Amniotic epithelial cell (primary cell): ENCODE data around the gene SLC6A17.

ENCODE experiments used
- DNase-seq: peaks from one replicate; pipeline ENCODE4 v3.0.0-alpha.2; 2010; ENCODE audit warnings: low read depth

The SLC6A17 gene

DNA sequence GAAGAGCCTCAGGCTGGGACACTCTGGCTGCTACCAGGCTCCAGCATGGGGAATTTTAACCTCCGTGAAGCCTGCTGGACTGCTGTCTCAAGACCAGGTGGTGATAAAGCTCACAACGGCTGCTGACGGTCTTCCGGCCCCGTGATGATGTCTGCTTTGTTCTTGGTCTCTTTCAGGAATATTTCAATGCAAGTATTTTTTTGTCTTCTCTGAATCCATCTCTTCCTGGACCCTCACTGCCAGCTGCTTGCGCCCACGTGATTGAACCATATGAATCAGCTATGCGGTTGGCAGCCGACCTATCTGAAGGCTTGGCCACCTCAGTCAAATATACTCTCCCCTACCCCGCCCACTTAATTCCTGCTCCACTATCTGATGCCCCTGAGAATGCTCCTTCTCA lies 14.6 kb upstream of the SLC6A17 start:
- DNase-seq: no peak

DNA sequence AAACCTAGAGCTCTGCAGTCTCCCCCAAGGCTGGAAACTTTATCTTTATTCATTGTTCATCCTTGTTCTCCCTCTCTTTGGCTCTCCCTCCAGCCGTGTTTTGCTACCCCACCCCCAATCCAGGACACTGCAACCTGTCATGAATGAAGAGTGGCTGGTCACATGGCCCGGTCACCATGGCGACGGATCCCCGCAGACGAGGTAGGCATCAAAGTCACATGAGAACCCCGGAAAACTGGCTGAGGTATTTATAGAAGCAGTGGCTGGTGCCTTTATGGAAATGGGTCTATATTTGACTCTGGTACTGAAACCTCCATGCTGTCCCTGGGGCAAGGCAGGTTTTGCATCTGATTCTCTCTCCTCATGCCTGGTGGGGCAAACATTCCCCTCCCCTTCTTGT lies 13.4 kb upstream of the SLC6A17 start:
- DNase-seq: no peak

DNA sequence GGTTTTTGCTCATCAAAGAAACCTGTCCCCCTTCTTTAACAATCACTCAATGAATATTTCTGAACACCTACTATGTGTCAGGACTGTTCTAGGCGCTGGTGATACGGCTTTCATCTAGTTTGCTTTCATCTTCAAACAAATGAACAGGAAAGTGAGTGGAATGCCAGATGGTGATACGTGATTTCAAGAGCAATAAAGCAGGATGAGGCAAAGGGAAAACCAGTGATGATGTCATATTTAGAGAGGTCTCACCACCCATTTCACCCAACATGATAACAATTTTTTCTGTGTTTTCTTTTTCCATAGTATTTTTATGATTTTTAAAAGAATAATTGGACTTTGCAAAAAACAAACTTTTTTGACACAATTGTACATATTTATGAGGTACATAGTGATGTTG lies 11.3 kb upstream of the SLC6A17 start:
- no peak for DNase-seq

DNA sequence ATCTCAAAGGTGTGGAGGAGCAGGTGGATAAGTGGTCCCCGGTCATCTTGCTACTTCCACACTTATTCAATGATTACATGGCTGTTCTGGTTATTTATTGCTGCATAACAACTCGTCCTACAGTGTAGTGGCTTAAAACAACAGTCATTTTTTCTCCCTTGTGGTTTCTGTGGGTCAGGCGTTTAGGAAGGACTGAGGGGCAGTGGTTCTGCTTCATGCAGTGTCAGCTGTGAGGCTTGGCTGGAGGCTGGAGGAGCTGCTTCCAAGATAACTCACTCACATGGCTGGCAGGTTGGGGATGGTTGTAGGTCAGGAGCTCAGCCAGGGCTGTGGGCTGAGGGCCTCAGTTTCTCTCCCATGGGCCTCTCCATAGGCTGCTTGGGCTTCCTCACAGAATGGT lies 5.9 kb upstream of the SLC6A17 start:
- no peak for DNase-seq

DNA sequence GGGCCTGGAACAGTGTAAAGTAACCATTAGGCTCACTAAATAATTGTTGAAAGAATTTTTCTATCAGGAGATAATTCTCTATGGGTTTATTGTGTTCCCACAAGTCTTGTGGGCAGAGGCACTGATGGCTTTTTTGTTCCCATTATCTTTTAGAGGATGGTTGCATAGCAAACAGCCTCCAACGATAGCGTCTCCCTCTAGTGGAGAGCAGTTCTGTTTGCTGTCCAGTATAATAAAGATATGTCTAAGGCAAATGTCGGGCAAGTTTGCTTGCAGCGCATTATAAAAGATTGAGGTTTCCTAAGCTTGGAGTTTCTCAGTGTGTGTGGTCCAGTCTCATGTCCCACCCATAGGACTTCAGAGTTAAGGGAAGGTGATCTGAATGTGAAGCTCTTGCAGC lies 1.3 kb upstream of the SLC6A17 start:
- no peak for DNase-seq

DNA sequence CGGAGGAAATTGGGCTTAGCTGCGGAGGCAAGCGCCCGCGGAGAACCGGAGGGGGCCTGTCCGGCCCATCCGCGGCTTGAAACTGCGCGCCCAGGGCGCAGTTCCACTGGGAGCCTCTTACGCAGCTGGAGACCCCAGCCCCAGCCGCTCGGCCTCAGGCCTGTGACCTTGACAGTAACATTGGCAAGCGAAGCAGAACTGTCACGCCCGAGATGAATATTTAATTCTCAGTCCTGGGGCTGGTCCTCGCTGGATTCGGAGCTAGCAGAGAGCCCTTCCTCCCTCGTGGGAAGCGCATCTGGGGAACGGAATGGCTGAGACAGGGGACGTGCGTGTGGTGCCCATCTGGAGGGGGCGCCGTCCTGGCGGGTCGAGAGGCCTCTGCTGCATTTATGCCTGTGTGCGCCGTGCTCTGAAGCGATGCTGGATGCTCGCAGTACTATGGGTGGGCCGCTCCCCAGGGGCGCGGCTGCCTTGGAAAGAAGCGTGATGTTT lies 928 bp downstream of the SLC6A17 start:
- DNase-seq: no peak

DNA sequence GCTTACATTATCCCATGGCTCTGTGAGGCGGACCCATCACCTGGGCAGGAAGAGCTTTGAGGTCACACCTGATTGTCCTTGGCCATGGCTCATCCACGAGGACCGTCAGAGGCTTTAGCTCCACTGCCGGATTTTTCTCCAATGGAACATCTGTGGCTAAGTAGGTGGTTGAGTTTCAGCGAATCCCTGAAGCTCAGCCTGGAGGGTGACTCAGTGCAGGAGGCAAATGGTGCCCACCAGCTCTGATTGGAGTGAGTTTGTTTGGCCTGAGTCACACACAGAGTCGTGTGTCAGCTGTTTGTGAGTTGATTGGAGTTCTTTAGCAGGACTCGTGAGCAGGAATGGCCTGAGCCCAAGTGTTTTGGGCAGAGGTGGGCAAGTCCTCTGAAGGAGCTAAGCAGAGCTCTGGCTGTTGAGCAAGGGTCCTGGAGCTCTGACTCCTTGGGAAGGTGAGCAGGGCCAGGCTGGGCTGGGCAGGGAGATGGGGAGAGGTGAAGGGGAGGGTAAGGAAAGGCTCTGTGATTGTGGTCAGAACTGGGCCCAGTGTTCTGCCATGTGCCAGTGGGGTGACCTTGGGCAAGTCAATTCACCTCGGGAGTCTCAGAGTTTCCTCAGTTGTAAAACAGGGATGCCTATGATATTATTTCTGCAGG lies 2.0 kb downstream of the SLC6A17 start:
- peak; percentile 50 for DNase-seq

DNA sequence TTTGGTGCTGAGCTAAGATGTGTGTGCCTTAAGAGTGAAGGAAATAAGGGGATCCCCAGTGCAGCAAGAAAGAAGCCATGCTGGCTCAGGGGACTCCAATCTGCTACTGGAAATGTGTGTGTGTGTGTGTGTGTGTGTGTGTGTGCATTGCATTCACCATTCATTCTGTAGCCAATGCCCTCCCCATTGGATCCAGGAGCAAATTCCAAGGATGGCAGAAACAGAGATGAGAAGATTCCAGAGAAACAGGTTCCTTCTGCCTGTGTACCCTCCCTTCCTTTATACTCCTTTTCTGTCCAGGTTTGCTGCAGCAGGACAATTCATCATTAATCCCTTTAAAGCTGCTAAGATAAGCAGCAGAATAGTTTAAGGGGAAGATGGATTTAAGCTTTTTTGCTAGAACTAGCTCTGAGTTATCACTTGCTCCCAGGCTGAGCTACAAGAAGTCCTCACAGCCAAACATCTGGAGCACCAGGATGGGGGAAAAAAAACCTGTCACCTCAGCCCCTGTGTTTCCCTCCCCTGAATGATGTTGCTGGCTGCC lies 3.2 kb downstream of the SLC6A17 start:
- no peak for DNase-seq

DNA sequence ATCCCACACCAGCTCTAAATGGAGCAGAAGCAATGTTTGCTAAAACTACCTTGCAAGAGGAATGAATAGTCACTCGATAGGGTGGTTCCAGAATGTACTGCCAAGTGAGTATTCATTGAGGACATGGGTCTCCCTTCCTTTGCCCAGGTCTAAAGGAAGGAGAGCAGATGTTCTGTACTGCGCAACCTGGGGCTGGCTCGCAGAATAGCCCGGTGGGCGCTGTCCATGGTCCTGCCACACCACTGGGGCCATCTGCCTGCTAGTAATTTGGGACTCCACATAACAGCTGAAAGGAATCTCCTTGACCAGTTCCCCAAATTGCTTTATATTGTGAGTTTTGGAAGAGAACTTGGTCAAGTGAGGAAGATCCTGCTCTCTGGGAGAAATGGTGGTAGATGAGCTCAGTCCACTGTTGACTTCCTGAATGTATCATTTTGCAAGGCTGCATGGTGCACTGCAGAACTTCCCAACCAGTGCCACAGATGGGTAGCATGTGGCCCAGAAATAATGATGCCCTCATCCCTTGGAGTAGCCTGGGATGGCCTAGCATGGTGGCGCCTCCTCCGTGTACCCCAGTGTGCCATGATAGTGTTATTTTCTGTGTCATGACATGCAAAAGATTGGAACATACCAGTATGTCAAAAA lies 5.7 kb downstream of the SLC6A17 start:
- peak; percentile 57 for DNase-seq

DNA sequence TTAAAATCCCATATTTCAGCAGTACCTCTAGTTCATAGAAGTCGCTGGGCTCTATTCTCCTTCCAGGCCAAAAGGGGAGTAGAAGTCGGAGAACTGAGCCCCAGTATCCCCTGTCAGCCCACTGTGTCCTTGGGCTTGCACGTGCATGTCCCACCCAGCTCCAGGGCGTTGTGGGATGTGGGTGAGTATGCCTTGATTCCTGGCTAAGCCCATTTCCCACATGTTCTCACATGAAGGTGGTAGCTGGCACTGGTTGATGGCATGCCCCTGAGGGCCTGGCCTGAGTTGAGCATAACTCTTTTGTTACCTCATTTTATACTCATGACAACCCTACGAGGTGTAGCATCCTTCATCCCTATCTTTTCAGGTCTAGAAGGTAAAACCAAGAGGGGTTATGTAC lies 8.0 kb downstream of the SLC6A17 start:
- DNase-seq: no peak

DNA sequence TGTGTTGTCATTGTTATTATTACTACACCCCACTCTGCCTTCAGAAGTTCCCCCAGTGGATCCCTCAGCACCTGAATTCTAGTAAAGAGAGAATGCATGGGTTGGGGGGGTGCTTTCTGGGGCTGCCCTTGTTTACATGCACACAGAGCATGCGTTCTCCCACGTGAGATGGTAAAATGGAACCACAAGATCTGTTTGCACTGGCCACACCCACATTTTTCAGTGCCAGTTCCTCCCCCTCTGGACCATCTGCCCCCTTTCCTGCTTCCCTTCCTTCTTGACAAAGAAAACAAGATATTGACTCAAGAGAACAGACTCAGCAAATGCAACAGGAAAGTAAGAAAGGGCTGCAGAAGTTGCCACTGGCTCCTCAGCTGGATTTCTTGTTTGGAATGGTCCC lies 8.9 kb downstream of the SLC6A17 start:
- DNase-seq: no peak

DNA sequence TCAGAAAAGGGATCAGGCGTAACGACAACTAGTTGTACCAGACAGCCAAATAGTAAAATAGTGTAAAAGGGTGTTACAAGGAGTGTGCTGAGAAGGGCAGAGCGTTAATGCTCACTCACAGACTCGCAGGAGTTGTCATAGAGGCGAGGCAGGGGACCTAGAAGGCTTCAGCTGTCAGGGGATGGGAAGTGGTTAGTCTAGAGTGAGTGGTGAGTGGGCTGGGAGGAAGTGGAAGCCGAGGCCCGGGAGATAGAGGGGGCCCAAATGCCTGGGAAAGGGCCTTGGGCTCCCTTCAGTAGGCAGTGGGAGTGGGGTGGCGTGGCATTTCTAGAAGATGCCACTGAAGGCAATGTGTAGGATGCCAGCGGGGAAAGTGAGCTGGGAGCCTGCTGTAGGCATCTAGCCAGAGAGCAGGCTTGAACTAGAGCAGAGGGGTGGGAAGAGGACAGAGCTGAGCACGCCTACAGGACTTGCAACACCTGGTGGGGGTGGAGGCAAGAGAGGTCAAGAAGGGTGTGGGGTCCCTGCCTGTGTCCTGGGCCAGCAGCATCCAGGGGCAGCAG lies 10.3 kb downstream of the SLC6A17 start:
- no peak for DNase-seq

DNA sequence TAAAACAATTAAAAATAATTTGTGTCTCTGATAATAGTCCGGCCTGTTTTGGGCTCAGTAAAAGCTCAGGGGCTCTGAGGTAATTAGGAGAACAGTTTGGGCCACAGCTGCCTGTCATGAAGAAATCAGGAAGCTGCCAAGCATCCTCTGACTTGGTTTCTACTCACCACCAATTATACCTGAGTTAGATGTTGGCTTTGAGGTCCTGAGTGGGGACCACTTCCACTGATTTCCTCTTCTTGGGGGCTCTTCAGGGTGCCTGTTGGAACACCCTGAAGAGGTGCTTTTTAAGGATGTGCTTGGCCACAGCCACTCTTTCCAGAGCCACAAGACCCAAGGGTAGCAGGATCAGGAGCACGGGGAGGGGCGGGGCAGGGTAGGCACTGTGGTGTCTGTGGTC lies 10.9 kb downstream of the SLC6A17 start:
- DNase-seq: no peak

DNA sequence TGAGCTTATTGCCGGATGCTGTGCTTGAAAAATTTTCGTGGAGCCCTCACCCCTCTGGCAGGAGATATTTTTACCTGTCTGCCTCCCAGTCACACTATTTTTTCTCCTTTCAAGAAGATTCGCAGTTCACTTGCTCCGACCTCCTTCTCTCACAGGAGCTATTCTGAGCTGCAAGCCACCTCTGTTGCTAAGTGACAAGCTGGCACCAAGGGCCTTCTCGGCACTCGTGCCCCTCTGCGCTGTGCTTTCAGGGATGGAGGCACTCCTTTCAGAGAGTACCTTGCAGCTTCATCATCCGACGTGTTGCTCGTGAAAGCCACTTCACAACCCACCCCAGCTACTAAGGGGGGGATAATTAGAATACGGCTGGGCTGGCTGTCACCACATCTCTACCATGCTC lies 11.6 kb downstream of the SLC6A17 start:
- no peak for DNase-seq

DNA sequence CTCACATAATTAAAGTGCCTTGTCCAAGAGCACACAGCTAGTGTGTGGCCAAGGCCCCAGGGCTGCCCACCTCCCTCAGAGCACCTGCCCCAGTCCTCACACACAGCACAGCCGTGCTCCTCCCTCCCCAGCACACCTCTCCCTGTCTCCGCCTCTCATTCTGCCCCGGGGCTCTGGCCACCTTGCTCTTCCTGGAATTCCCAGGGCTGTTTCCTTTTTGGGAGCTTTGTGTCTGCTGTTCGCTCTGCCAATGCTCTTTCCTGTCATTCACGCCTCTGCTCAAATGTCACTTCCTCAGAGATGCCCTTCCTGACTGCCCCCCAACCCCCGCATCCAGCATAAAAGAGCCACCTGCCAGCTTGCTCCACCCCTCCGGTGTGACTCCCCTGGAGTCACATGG lies 13.3 kb downstream of the SLC6A17 start:
- no peak for DNase-seq

DNA sequence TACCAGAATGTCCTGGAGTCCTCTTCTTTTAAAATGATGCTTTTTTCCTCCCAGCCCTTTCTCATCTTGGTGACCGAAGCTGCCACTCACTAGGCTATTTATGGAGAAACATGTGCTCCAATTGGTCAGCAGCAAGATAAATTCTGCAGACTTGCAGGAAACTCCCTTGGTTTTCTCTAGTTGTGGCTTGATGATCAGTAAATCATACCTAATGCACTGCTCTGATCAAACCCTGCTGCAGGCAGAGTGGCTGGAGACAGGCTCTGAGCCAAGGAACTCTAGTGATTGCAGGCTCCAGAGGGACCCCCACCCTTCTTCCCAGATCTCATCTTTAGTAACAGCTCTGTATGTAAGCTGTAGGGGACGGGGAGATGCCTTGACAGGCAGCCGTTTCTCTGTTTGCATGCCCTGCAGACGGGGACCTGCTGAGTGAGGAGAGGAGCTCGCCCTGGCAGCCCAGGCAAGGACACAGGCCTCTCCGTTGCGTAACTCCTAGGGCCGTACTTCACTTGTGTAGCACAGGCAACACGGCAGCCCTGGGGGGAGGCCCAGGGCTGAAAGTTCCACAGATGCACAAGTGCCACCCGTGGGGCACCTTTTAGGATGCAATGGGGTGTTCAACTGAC lies 14.5 kb downstream of the SLC6A17 start:
- DNase-seq: no peak

DNA sequence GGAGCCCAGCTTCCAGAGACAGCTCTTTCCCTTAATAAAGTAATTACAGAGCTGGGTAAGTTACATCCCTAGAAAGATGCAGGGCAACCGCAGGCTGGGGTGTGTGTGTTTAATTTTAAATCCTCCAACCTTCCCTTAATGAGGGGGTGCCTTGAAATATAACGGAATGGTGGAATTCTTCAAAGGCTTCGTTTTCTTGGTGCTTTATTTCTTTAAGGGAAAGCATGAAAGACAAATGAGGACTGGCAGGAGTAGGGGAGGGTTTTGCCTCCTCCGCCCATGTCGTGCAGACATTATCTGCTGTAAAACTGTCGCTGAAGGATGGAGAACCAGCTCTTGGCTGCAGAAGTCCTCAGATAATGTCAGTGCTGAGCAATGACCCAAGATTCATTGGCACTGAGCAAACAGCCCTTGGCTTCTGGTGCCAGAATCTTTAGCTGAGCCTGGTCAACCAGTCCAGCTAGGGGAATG lies 15.5 kb downstream of the SLC6A17 start:
- no peak for DNase-seq

DNA sequence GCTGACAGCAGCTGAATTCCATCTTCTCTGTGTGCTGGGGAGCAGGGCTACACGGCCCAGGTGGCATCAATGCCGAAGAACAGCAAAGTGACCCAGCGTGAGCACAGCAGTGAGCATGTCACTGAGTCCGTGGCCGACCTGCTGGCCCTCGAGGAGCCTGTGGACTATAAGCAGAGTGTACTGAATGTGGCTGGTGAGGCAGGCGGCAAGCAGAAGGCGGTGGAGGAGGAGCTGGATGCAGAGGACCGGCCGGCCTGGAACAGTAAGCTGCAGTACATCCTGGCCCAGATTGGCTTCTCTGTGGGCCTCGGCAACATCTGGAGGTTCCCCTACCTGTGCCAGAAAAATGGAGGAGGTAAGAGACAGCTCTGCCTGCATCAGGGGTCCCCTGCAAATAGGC lies 16.6 kb downstream of the SLC6A17 start:
- no peak for DNase-seq

DNA sequence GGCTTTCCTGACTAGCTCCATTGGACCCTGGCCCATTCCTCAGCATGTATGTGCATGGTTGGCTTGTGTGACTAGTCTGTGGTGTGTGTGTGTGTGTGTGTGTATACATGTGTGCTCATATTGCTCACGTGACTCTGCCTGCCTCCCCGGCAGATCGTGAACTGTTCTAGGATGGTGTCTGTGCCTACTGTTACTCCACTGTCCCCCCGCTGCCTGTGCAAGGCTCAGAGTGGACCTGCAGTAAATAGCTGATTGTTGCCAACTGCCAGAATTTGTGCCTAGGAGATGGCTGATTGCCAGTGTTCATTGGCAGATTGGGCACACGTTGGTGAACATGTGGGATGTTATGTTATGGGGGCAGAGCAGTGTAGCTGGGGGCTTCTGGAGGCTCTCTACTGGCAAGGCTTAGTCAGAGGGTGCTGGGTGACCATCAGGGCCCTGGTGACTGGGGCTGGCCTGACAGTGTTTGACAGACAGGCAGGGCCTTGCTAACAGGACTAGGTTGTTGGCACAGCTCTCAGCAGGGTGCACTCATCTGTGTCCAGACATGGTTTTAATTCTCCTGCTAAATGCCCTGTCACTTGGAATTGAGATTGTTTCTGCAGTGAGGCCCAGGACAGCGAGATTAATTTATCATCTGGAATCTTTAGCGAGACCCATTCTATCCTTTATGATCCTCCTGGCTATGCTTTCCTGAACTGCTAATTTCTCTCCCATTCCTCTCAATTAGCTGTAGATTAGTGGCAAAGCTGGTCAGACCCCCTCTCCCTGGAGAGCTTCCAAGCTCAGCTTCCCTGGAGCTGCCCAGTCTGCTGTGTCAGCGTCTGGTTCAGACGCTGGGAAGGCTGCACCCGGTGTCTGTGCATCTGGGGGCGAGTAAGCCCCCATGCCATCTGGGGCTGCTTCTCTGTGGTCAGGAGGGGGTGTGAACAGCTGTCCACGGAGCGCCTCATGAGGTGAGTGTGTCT lies 20.8 kb downstream of the SLC6A17 start:
- no peak for DNase-seq

DNA sequence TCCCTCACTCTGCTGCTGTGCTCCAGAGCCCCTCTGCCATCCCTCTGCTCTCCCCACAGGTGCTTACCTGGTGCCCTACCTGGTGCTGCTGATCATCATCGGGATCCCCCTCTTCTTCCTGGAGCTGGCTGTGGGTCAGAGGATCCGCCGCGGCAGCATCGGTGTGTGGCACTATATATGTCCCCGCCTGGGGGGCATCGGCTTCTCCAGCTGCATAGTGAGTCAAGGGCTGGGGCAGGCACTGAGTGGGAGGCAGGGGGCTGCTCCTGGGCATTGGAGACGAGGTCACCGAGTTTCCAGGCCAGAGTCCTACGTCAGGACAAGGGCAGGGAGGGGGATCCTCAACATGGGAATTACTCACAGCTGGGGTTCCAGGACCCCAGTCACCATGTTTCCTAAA lies 21.7 kb downstream of the SLC6A17 start:
- no peak for DNase-seq

DNA sequence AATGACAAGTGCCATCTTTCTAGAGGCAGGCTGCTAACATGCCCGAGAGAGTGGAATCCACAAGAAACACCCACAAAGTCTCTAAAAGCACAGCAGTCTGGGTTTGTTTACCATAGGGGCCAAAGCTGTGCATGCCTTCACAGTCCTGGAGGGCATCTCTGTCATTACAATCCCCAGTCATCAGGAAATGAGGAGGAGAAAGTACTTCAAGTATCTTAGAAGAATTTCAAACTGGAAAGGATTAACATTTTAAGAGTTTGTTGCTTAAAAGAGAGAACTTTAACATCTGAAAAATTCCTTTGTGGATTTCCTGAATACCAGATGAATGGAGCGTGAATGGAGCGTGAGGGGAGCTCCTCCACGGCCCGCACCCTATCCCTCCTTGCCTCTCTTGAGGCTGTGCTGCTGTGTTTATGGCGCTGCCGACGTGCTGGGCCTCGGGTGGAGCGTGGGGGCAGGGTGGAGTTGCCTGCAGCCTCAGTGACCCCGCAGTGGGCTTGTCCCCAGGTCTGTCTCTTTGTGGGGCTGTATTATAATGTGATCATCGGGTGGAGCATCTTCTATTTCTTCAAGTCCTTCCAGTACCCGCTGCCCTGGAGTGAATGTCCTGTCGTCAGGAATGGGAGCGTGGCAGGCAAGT lies 23.3 kb downstream of the SLC6A17 start:
- no peak for DNase-seq
